Mesenchymal stem cell (in vitro differentiated cells and primary cell): ENCODE data around the gene CMTM4.
A peak's percentile ranks its signal among the peaks of the same experiment; 100 is the strongest.

Experiments
- DNase-seq: peaks from one replicate; pipeline ENCODE4 v3.0.0-alpha.2; 2013
- H2AFZ ChIP-seq: one replicate; pipeline ENCODE4 v1.6.1; 2013; ENCODE audit warnings: low read depth, mild to moderate bottlenecking, control low read depth, inconsistent platforms, low read length, moderate library complexity
- H2AK5ac ChIP-seq: 2 replicates; pipeline ENCODE4 v1.6.1; 2013; ENCODE audit warnings: low read length, moderate library complexity, mild to moderate bottlenecking, inconsistent platforms; ENCODE audit not compliant: severe bottlenecking
- H2BK120ac ChIP-seq: one replicate; pipeline ENCODE4 v1.6.1; 2013; ENCODE audit warnings: low read depth, mild to moderate bottlenecking, inconsistent platforms, low read length, moderate library complexity
- H2BK12ac ChIP-seq, 2 experiments: one replicate each; pipeline ENCODE4 v1.6.1; 2013; ENCODE audit warnings: inconsistent platforms in 2 of 2, low read length in 2 of 2, mild to moderate bottlenecking in 2 of 2, moderate library complexity in 2 of 2, control low read depth in 1 of 2
- H2BK15ac ChIP-seq: one replicate; pipeline ENCODE4 v1.6.1; 2013; ENCODE audit warnings: mild to moderate bottlenecking, low read depth, inconsistent platforms; ENCODE audit not compliant: poor library complexity, severe bottlenecking
- H2BK5ac ChIP-seq: 2 replicates; pipeline ENCODE4 v1.6.1; 2013; ENCODE audit warnings: low read depth, mild to moderate bottlenecking, low read length, control low read depth, inconsistent platforms; ENCODE audit not compliant: poor library complexity, severe bottlenecking
- H3K14ac ChIP-seq, 2 experiments: one replicate each; pipeline ENCODE4 v1.6.1; 2013; ENCODE audit warnings: inconsistent platforms in 2 of 2, low read length in 2 of 2, control low read depth in 1 of 2, mild to moderate bottlenecking in 1 of 2, moderate library complexity in 1 of 2
- H3K18ac ChIP-seq, 2 experiments: one replicate each; pipeline ENCODE4 v1.6.1; 2013; ENCODE audit warnings: inconsistent platforms in 2 of 2, low read length in 2 of 2, control low read depth in 1 of 2, low read depth in 1 of 2, mild to moderate bottlenecking in 1 of 2
- H3K23ac ChIP-seq, 2 experiments: one replicate each; pipeline ENCODE4 v1.6.1; 2013; ENCODE audit warnings: inconsistent platforms in 2 of 2, low read length in 2 of 2, mild to moderate bottlenecking in 2 of 2, moderate library complexity in 2 of 2, control low read depth in 1 of 2
- H3K27ac ChIP-seq: 2 replicates; pipeline ENCODE4 v1.5.1; 2013; ENCODE audit warnings: mild to moderate bottlenecking, moderate library complexity, low read length, control low read depth, inconsistent platforms; ENCODE audit not compliant: poor library complexity, severe bottlenecking
- H3K27me3 ChIP-seq, 2 experiments: 2 replicates each; pipeline versions ENCODE4 v1.6.1 to v1.7.0; 2013; ENCODE audit warnings: low read length in 2 of 2, mild to moderate bottlenecking in 2 of 2, moderate library complexity in 2 of 2, control low read depth in 1 of 2, inconsistent platforms in 1 of 2; ENCODE audit not compliant: control insufficient read depth in 1 of 2, insufficient read depth in 1 of 2
- H3K36me3 ChIP-seq, 2 experiments: 2 replicates each; pipeline versions ENCODE4 v1.6.1 to v1.7.0; 2013; ENCODE audit warnings: low read length in 2 of 2, control low read depth in 1 of 2, inconsistent platforms in 1 of 2, low read depth in 1 of 2, mild to moderate bottlenecking in 1 of 2; ENCODE audit not compliant: insufficient read depth in 2 of 2, control insufficient read depth in 1 of 2
- H3K4ac ChIP-seq, 2 experiments: one replicate each; pipeline ENCODE4 v1.6.1; 2013; ENCODE audit warnings: inconsistent platforms in 2 of 2, low read length in 2 of 2, mild to moderate bottlenecking in 2 of 2, moderate library complexity in 2 of 2, control low read depth in 1 of 2, low read depth in 1 of 2
- H3K4me1 ChIP-seq: 2 replicates; pipeline ENCODE4 v1.6.1; 2013; ENCODE audit warnings: low read depth, low read length, control low read depth; ENCODE audit not compliant: control insufficient read depth, insufficient read depth
- H3K4me2 ChIP-seq: 2 replicates; pipeline ENCODE4 v1.6.1; 2013; ENCODE audit warnings: low read length, mild to moderate bottlenecking, inconsistent platforms; ENCODE audit not compliant: poor library complexity, severe bottlenecking
- H3K4me3 ChIP-seq, 2 experiments: 2 replicates each; pipeline versions ENCODE4 v1.5.1 to v1.7.0; 2013; ENCODE audit warnings: low read length in 2 of 2, mild to moderate bottlenecking in 2 of 2, control low read depth in 1 of 2, low read depth in 1 of 2; ENCODE audit not compliant: insufficient read depth in 1 of 2
- H3K79me1 ChIP-seq: replicated peaks from 2 replicates; pipeline ENCODE4 v1.6.1; 2013; ENCODE audit warnings: mild to moderate bottlenecking, control low read depth, low read length, inconsistent platforms; ENCODE audit not compliant: poor library complexity, severe bottlenecking
- H3K9ac ChIP-seq: 2 replicates; pipeline ENCODE4 v1.7.0; 2013; ENCODE audit warnings: mild to moderate bottlenecking, low read length, moderate library complexity
- H3K9me3 ChIP-seq: 2 replicates; pipeline ENCODE4 v1.7.0; 2013; ENCODE audit warnings: mild to moderate bottlenecking, low read length; ENCODE audit not compliant: control insufficient read depth
- H4K8ac ChIP-seq: one replicate; pipeline ENCODE4 v1.6.1; 2013; ENCODE audit warnings: inconsistent platforms, mild to moderate bottlenecking, low read length, moderate library complexity
- H4K91ac ChIP-seq: one replicate; pipeline ENCODE4 v1.6.1; 2013; ENCODE audit warnings: mild to moderate bottlenecking, low read length, inconsistent platforms
- WGBS: methylation state at CpG from one replicate; pipeline ENCODE4 v1.1.7; 2013; ENCODE audit warnings: mixed read lengths; 5-methylcytosine and 5-hydroxymethylcytosine counted together

CMTM4 gene

GRCh38 chr16:66588981-66589713, 107.4 kb downstream of the CMTM4 start:
- Histone ChIP-seq H2BK5ac (no peak overlapping the region), H3K23ac (no peak overlapping the region), H4K8ac (no peak overlapping the region), H3K4me3 (no peak overlapping the region), H3K4me1 (peaks cover 8% of the 10 kb centered on the region), H2AK5ac (peak overlapping the region; percentile 8), H3K27ac (no peak overlapping the region), H3K14ac (no peak overlapping the region), H2BK15ac (no peak overlapping the region), H3K79me1 (no peaks in the 10 kb centered on the region), H3K4ac (no peak overlapping the region), H3K9ac (no peak overlapping the region), H3K27me3 (peaks cover 0 to 8% of the 10 kb centered on the region in 2 experiments), H3K9me3 (no peaks in the 10 kb centered on the region), H2AFZ (no peak overlapping the region), H4K91ac (no peak overlapping the region), H3K18ac (no peak overlapping the region), H2BK120ac (no peak overlapping the region), H3K36me3 (no peaks in the 10 kb centered on the region), H3K4me2 (no peak overlapping the region), H2BK12ac (no peak overlapping the region)
- peak; percentile 20 for DNase-seq
- WGBS = 95% methylated on average over 7 of the region's 8 CpGs

DNA sequence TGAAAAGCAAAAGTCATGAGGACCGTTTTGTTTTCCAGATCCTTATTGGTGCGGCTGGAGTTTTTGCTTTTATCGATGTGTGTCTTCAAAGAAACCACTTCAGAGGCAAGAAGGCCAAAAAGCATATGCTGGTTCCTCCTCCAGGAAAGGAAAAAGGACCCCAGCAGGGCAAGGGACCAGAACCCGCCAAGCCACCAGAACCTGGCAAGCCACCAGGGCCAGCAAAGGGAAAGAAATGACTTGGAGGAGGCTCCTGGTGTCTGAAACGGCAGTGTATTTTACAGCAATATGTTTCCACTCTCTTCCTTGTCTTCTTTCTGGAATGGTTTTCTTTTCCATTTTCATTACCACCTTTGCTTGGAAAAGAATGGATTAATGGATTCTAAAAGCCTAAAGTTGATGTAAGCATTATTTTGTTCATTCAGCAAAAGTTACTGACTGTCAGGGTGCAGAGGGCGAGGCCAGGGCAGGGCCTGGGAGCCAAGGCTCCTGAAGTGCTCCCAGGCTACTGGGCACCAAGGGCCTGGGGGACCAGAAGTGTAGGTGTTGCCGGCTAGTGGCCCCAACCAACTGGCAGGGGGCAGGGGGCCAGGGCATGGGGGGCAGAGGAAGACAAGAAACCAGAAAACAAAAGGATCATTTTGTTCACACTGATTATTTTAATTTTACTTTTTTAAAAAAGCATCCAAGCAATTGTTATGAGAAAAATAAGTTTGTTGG, 108.5 kb downstream of the CMTM4 start:
- no peak overlapping the region for H4K91ac ChIP-seq
- H4K8ac ChIP-seq = no peak overlapping the region
- H3K4ac ChIP-seq = no peak overlapping the region
- no peak overlapping the region for H2BK12ac ChIP-seq
- no peaks in the 10 kb centered on the region for H3K36me3 ChIP-seq
- peaks cover 0 to 4% of the 10 kb centered on the region in 2 experiments for H3K27me3 ChIP-seq
- no peak overlapping the region for H3K18ac ChIP-seq
- no peak overlapping the region for H3K23ac ChIP-seq
- peak overlapping the region in 1 of 2 experiments; percentile 36 for H3K4me3 ChIP-seq
- H3K14ac ChIP-seq = no peak overlapping the region
- no peak overlapping the region for H2BK5ac ChIP-seq
- WGBS = 92% methylated on average over 5 of the region's 7 CpGs
- no peak overlapping the region for H2BK15ac ChIP-seq
- no peak for DNase-seq
- H3K4me1 ChIP-seq = peaks cover 8% of the 10 kb centered on the region
- no peak overlapping the region for H3K27ac ChIP-seq
- peak overlapping the region; percentile 22 for H3K9ac ChIP-seq
- no peaks in the 10 kb centered on the region for H3K79me1 ChIP-seq
- H3K9me3 ChIP-seq = no peaks in the 10 kb centered on the region
- H3K4me2 ChIP-seq = no peak overlapping the region
- H2AFZ ChIP-seq = no peak overlapping the region
- no peak overlapping the region for H2BK120ac ChIP-seq
- peak overlapping the region; percentile 49 for H2AK5ac ChIP-seq

DNA sequence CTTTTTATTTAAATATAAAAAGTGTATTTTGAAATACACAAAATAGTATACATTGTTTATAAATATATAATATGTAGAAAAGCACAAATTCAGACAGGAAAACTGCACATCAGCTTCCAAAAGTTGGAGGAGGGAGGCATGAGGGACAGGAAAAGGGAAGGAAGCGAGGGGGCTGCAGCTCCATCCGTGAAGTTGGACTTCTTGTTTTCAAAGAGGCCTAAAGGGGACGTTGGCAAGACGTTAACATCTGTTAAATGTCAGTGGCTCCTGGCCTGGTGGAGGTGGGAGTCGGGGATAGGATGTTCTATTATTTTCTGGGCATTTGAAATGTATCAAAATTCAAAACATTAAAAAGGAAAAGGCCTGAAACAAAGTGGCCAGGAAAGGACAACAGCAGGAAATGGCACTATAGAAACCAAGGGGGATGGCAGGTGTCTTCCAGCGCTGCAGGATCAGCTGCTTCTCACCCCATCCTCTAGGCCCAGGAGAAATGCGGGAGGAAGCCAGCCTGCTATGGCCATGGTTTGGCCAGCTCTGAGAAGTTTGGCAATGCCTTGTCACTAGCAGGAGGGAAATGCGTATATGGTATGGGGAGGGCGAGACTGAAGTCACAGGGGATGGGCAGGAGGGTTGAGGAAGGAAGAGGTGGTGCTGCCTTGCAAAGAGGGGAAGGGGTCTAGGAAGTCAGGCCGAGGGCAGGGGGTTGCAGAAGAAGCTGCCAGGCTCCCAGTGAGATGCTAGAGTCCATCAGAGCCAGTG, 110.9 kb downstream of the CMTM4 start:
- Histone ChIP-seq H3K4me1 (peaks cover 10% of the 10 kb centered on the region), H3K27me3 (no peaks in the 10 kb centered on the region), H4K8ac (no peak overlapping the region), H4K91ac (no peak overlapping the region), H3K27ac (no peak overlapping the region), H3K9me3 (no peaks in the 10 kb centered on the region), H3K9ac (no peak overlapping the region), H2AFZ (no peak overlapping the region), H3K4ac (peak overlapping the region in 1 of 2 experiments; percentile 13), H3K4me2 (no peak overlapping the region), H2BK120ac (no peak overlapping the region), H3K79me1 (no peaks in the 10 kb centered on the region), H3K4me3 (no peak overlapping the region), H2BK5ac (no peak overlapping the region), H3K18ac (no peak overlapping the region), H3K36me3 (no peaks in the 10 kb centered on the region), H2BK12ac (no peak overlapping the region), H3K23ac (no peak overlapping the region), H2AK5ac (no peak overlapping the region), H2BK15ac (no peak overlapping the region), H3K14ac (no peak overlapping the region)
- DNase-seq = no peak
- 79% methylated on average over 10 of the region's 10 CpGs for WGBS
